Neural progenitor cell (in vitro differentiated cells): Measurements from ENCODE around the gene ASMT. TPM values are rescaled to one million over a fixed set of nuclear protein-coding genes. Genes with fewer than 3 reads are reported as not detected.
"Not testable (repeated sequence)": the region's sequence is repeated elsewhere in the genome, so short reads cannot be mapped to it uniquely, and the experiment has no call there.

Experiments
- DNase-seq: peaks from one replicate; pipeline ENCODE4 v3.0.0-alpha.2; 2016; ENCODE audit warnings: low spot score
- H2AFZ ChIP-seq: fragments of 200-600 bp; sonication (generic); replicated peaks from 2 replicates; pipeline ENCODE4 v1.6.1; 2016; ENCODE audit warnings: antibody characterized with exemption
- H3F3A ChIP-seq: fragments of 200-600 bp; sonication (generic); 2 replicates; pipeline ENCODE4 v1.6.1; 2016; ENCODE audit warnings: antibody characterized with exemption, low read depth
- H3K27ac ChIP-seq: fragments of 200-600 bp; sonication (generic); 2 replicates; pipeline ENCODE4 v1.5.1; 2016; ENCODE audit warnings: mild to moderate bottlenecking
- H3K27me3 ChIP-seq: fragments of 200-600 bp; sonication (generic); 2 replicates; pipeline ENCODE4 v1.6.1; 2016; ENCODE audit warnings: mild to moderate bottlenecking, moderate library complexity
- H3K36me3 ChIP-seq: fragments of 200-600 bp; sonication (generic); 2 replicates; pipeline ENCODE4 v1.5.1; 2016
- H3K4me1 ChIP-seq: fragments of 200-600 bp; sonication (generic); 2 replicates; pipeline ENCODE4 v1.6.1; 2016; ENCODE audit warnings: mixed run types
- H3K4me2 ChIP-seq: fragments of 200-600 bp; sonication (generic); 2 replicates; pipeline ENCODE4 v1.6.1; 2016
- H3K4me3 ChIP-seq: fragments of 200-600 bp; sonication (generic); 2 replicates; pipeline ENCODE4 v1.5.1; 2016
- H3K79me2 ChIP-seq: fragments of 200-600 bp; sonication (generic); 2 replicates; pipeline ENCODE4 v1.6.1; 2016; ENCODE audit warnings: low read depth
- H3K9ac ChIP-seq: fragments of 200-600 bp; sonication (generic); 2 replicates; pipeline ENCODE4 v1.6.1; 2016
- H3K9me3 ChIP-seq: fragments of 200-600 bp; sonication (generic); 2 replicates; pipeline ENCODE4 v1.5.1; 2016; ENCODE audit warnings: low read depth
- H4K20me1 ChIP-seq: fragments of 200-600 bp; sonication (generic); 2 replicates; pipeline ENCODE4 v1.6.1; 2016; ENCODE audit warnings: low read depth
- H3K27ac Mint-ChIP-seq: 3 replicates; pipeline ENCODE4 v1.8.0; 2021; ENCODE audit warnings: mixed read lengths
- H3K27me3 Mint-ChIP-seq: 2 replicates; pipeline ENCODE4 v1.8.0; 2022; ENCODE audit warnings: low read depth, mild to moderate bottlenecking, inconsistent platforms, moderate library complexity, mixed read lengths; ENCODE audit not compliant: insufficient read depth
- H3K36me3 Mint-ChIP-seq: 3 replicates; pipeline ENCODE4 v1.8.0; 2021; ENCODE audit warnings: mixed read lengths
- H3K4me1 Mint-ChIP-seq: 3 replicates; pipeline ENCODE4 v1.8.0; 2021; ENCODE audit warnings: mixed read lengths
- H3K4me3 Mint-ChIP-seq: 3 replicates; pipeline ENCODE4 v1.8.0; 2021; ENCODE audit warnings: mild to moderate bottlenecking, moderate library complexity, mixed read lengths
- H3K9me3 Mint-ChIP-seq: 3 replicates; pipeline ENCODE4 v1.8.0; 2020; ENCODE audit warnings: mixed read lengths
- CTCF ChIP-seq: fragments of 200-600 bp; sonication (generic); IDR thresholded peaks from 2 replicates; pipeline ENCODE4 v1.5.1; 2017; ENCODE audit warnings: antibody characterized with exemption, mild to moderate bottlenecking
- EZH2 ChIP-seq: fragments of 200-600 bp; sonication (generic); IDR thresholded peaks from 2 replicates; pipeline ENCODE4 v1.6.1; 2017; ENCODE audit warnings: antibody characterized with exemption, mild to moderate bottlenecking, moderate library complexity
- EZH2phosphoT487 ChIP-seq: fragments of 200-600 bp; sonication (generic); IDR thresholded peaks from 2 replicates; pipeline ENCODE4 v1.6.1; 2017; ENCODE audit warnings: antibody characterized with exemption
- total RNA-seq: library from RNA; depleted of rRNA; stranded (reverse); fragments of >200 nt; gene quantifications from 2 replicates; pipeline ENCODE4 v1.2.3, GENCODE V29; 2015; ENCODE audit warnings: low replicate concordance

The ASMT gene
- total RNA-seq, 1 donor from 2014 or later = not detected

- DNase-seq = peak; percentile 87
- H3K9ac ChIP-seq = no peak overlapping the region
- no peaks in the 10 kb centered on the region for H3K79me2 ChIP-seq
- no peak overlapping the region for H2AFZ ChIP-seq
- no peak for TF ChIP-seq EZH2
- no peak for TF ChIP-seq CTCF
- peak; percentile 76 for TF ChIP-seq EZH2phosphoT487
- H3K36me3 Mint-ChIP-seq = no peaks in the 10 kb centered on the region
- H3K27ac Mint-ChIP-seq = peak overlapping the region; percentile 91
- H3K4me3 ChIP-seq = peak overlapping the region; percentile 28
- peaks cover 32% of the 10 kb centered on the region for H3K9me3 Mint-ChIP-seq
- H3K36me3 ChIP-seq = no peaks in the 10 kb centered on the region
- peaks cover 6% of the 10 kb centered on the region for H3K4me1 ChIP-seq
- peak overlapping the region; percentile 69 for H3K27ac ChIP-seq
- no peaks in the 10 kb centered on the region for H3K27me3 ChIP-seq
- H3K9me3 ChIP-seq = no peaks in the 10 kb centered on the region
- H3K4me3 Mint-ChIP-seq = peak overlapping the region; percentile 50
- H3K4me1 Mint-ChIP-seq = peaks cover 23% of the 10 kb centered on the region
- peak overlapping the region; percentile 54 for H3K4me2 ChIP-seq
- peaks cover 22% of the 10 kb centered on the region for H3K27me3 Mint-ChIP-seq
- H4K20me1 ChIP-seq = no peaks in the 10 kb centered on the region
- H3F3A ChIP-seq = peaks cover 16% of the 10 kb centered on the region
Observed at GRCh38 chrX:1649621-1650020, 34.8 kb downstream of the ASMT start.

DNA sequence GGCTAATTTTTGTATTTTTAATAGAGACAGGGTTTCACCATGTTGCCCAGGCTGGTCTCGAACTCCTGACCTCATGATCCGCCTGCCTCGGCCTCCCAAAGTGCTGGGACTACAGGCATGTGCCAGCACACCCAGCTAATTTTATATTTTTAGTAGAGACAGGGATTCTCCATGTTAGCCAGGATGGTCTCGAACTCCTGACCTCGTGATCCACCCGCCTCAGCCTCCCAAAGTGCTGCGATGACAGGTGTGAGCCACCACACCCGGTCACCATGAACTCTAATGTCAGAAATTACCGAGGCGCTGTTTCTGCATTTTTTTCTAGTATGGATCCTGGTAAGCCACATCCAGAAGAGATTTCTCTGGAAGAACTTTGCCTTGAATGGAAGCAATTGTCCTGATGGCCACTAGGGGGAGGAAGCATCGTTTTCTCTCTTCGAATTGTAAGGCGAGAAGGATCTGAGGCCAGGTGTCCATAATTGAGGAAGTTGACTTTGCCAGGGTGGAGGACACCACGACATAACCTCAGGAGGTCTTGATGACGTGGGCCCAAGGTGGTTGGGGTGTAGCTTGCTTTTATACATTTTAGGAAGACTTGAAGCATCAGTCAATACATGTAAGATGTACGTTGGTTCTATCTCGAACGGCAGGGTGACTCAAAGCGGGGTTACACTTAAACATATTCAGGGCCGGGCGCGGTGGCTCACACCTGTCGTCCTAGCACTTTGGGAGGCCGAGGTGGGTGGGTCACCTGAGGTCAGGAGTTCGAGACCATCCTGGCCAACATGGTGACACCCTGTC is 37.4 kb downstream of the ASMT start:
- H4K20me1 ChIP-seq, H3K9me3 ChIP-seq, H3K79me2 ChIP-seq, H3K9ac ChIP-seq, H3K4me3 ChIP-seq, H3K4me2 ChIP-seq, H3K36me3 ChIP-seq, H3K36me3 Mint-ChIP-seq, H3K27ac ChIP-seq, H2AFZ ChIP-seq, H3K4me1 ChIP-seq, H3K27me3 ChIP-seq: not testable (repeated sequence)
- peak; percentile 84 for TF ChIP-seq CTCF
- Mint-ChIP-seq H3K4me3 (peak overlapping the region; percentile 51), H3K9me3 (peaks cover 22% of the 10 kb centered on the region), H3K4me1 (peaks cover 28% of the 10 kb centered on the region), H3K27me3 (peaks cover 17% of the 10 kb centered on the region), H3K27ac (peak overlapping the region; percentile 26)
- DNase-seq = peak; percentile 60
- peaks cover 17% of the 10 kb centered on the region for H3F3A ChIP-seq

- no peaks in the 10 kb centered on the region for H3K79me2 ChIP-seq
- H3F3A ChIP-seq = peaks cover 15% of the 10 kb centered on the region
- Mint-ChIP-seq H3K4me3 (no peak overlapping the region), H3K36me3 (peaks cover 3% of the 10 kb centered on the region), H3K27ac (no peak overlapping the region), H3K4me1 (peaks cover 33% of the 10 kb centered on the region), H3K27me3 (peaks cover 18% of the 10 kb centered on the region), H3K9me3 (peaks cover 15% of the 10 kb centered on the region)
- no peak overlapping the region for H3K4me2 ChIP-seq
- peaks cover 13% of the 10 kb centered on the region for H3K4me1 ChIP-seq
- DNase-seq = no peak
- no peaks in the 10 kb centered on the region for H3K27me3 ChIP-seq
- no peak overlapping the region for H2AFZ ChIP-seq
- no peaks in the 10 kb centered on the region for H3K9me3 ChIP-seq
- H3K4me3 ChIP-seq = no peak overlapping the region
- no peaks in the 10 kb centered on the region for H3K36me3 ChIP-seq
- no peak overlapping the region for H3K27ac ChIP-seq
- no peak overlapping the region for H3K9ac ChIP-seq
- no peaks in the 10 kb centered on the region for H4K20me1 ChIP-seq
- TF ChIP-seq EZH2phosphoT487 (no peak), EZH2 (no peak), CTCF (no peak)
Observed at GRCh38 chrX:1656379-1656778, 41.5 kb downstream of the ASMT start.
